GM18499 (cell line): ENCODE results near the gene IER5L.
"Not testable (repeated sequence)": the region's sequence is repeated elsewhere in the genome, so short reads cannot be mapped to it uniquely, and the experiment has no call there.

Experiments
- ATAC-seq: cut with Tn5 transposase; IDR thresholded peaks from one replicate; pipeline ENCODE4 v1.9.1; 2021; ENCODE audit warnings: moderate number of reproducible peaks; ENCODE audit not compliant: insufficient read depth, unreplicated experiment

Gene IER5L

DNA sequence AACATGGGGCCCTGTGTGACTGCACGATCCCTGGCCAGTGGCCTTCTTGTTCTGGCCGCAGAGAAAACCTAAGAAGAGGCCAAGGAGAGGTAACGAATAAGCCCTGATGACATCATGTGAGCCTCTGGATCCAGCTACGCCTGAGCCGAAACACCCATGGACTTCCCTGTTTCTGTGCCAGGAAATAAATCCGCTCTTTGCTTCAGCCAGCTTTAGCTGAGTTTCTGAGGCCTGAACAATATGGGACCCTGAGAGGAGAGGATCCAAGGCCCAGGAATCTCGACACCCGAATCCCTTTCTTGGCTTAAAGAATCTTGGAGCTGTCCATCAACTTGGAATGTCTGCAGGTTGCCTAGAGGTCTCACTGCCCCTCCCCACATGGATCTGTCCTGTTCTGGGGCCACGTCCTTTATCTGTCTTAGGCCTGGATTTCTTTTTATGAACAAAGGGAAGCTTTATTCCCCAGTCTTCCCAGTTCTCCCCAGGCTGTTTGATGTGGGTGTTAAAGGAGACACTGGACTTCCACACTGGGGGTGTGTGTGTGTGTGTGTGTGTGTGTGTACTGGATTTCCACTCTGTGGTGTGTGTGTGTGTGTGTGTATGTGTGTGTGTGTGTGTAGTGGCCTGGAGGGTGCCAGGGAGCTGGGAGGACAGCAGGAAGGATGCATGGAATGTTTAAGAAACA is 13.7 kb downstream of the IER5L start:
- ATAC-seq = no peak

DNA sequence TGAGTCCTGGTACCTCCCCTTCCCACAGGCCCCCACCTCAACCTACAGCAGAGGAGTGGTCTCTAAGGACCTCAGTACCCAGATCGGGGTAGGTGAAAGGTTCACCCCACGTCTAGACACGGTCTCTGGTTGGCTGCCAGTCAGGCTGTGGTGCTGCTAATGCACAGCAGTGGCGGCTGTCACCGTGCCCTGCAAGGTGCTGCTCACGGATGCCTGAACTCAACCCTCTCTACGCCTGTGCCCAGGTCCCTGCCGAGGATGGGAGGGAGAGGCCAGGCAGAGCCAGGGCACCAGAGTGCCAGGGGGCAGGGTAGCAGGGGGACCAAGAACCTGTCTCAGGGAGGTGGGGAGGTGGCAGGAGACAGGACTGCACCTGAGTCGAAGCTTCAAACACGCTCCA is 14.3 kb downstream of the IER5L start:
- ATAC-seq = no peak

DNA sequence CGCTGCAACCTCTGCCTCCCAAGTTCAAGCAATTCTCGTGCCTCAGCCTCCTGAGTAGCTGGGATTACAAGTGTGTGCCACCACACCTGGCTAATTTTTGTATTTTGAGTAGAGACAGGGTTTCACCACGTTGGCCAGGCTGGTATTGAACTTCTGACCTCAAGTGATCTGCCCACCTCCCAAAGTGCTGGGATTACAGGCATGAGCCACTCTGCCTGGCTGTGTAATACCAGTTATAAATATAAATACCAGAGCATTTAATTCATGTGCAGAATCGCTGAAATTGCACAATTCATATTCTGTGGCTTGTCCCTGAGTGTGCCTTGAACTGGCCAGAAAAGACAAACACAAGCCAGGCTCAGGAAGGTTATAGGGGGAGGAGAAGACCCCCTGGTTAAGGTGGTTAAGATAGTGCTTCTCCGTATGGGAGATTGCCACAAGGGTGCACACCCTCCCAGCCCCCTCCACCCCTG is 14.8 kb downstream of the IER5L start:
- not testable (repeated sequence) for ATAC-seq

DNA sequence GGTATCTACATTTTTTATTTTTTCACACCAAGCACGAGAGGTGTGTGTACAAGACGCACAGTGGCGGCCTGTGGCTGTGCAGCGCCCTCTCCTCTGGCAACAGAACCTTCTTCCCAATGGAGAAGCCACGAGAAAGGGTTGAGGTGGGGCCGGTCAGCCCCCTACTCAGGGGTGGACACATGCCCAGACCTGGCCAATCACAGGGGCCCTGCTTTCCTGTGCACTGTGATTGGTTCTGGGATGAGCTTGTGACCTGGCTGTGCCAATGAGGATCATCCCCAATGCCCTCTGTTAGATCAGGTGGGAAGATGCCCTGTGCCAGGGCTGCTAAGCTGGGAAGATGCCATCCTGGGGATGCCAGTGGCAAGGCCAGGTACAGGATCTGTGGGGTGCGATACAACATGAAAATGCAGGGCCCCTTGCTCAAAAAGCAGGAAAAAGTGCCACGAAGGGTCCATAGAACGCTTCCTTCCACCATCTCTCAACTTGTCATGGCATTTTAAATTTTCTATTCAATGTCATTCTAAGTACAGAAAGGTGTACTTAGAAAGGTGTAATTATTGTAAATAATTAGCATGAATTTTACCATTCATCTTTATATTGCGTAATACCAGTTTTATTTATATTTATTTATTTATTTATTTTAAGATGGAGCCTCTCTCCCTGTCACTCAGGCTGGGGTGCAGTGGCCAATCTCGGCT is 15.4 kb downstream of the IER5L start:
- ATAC-seq = no peak

DNA sequence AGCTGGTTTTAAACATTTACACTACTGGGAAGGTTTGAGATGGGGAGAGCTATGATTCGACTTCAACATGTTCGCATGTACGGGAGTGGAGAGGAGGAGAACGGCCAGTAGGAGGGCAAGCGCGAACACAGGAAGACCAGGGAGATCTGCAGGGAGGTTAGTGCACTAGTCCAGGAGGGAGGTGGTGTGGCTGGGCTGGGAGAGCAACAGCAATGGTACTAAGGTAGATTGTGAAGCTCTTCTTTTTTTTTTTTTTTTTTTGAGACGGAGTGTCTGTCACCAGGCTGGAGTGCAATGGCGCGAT is 16.6 kb downstream of the IER5L start:
- no peak for ATAC-seq

DNA sequence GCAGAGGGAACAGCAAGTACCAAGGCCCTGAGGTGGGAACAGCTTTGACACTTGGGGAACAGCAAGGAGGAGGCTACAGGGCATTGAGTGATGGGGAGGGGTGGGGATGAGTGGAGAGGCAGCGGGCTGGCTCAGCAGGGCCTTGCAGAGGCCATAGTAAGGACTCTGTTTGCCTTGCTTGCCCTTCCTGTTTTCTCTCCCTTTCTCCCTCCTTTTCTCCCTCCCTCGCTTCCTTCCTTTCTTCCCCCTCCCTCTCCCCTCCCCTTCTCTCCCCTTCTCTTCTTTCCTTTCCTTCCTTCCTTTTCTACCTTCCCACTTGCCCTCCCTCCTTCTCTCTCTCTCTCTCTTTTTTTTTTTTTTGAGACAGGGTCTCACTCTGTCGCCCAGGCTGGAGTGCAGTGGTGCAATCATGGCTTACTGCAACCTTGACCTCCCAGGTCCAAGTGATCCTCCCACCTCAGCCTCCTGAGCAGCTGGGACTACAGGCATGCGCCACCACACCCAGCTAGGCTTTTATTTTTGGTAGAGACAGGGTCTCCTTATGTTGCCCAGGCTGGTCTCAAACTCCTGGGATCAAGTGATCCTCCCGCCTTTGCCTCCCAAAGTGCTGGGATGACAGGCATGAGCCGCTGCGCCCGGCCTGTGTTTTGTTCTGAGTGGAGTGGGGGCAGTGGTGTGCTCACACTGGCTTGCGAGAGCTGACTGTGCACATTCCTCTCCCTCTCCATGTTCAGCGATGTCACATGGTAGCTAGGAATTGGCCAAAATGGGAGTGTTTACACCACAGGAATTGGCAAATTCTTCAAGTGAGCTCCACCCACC is 17.1 kb downstream of the IER5L start:
- no peak for ATAC-seq

DNA sequence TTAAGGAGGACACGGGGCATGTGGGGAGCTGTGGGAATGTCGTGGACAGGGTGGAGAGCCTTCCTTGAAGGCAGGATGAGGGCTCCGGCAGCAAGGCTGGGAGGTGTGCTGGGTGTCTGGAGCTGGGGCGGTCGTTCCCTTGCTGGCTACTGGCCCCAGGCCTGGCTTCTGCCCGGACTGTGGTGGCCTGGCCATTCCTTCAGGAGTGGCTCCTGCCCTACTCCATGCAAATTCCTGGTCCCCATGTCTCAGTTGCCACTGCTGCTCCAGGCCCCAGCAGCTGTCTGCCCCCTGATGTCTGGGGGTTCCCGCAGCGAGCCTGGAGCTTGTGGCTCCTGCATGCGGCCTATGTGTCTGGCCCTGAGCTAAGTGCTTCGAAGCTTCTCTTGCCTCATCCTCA is 21.9 kb downstream of the IER5L start:
- ATAC-seq = no peak

DNA sequence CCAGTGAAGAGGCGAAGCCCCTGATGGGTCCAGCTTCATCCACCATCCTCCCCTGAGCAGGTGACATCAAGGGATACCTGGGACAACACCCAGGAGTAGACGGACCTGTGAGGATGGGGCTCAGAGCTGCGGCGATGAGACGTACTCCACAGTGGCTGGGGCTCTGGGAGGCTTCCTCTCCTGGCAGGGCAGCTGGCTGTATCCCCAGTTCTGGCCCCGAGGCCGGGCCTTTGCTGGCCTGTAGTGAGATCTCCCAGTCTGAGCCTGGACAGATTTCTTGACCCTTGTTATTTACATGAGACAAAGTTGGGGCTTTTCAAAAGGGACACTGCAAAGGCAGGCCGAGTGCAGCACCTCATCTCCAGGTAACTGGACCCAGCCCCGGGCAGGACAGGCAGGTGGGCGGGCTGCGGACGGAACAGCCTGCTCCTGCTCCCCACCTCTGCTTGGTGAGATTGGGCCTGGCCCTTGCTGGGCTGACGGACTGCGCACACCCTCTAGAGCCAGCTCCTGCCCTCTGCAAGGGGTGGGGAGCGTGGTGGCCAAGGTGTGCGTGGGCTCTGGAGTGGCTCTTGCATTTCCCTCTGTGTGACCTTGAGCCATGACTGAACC is 23.1 kb downstream of the IER5L start:
- ATAC-seq = no peak

DNA sequence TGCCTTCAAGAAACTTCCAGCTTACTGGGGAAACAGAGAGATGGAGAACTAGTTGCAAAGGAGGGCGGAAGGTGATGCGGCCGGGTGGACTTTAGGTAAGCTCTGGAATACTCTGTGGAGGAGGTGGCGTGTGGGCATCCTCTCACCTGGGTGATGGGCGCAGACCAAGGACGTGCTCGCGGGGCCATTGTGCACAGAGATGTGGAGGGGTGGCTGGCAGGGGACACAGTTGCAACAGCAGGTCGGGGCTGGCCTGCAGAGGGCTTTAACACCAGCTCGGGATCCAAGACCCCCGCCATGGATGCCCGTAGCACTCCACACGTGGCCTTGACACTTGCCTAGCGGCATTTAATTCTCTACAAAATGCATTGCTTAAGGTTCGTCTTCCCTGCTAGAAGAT is 26.6 kb downstream of the IER5L start:
- no peak for ATAC-seq

DNA sequence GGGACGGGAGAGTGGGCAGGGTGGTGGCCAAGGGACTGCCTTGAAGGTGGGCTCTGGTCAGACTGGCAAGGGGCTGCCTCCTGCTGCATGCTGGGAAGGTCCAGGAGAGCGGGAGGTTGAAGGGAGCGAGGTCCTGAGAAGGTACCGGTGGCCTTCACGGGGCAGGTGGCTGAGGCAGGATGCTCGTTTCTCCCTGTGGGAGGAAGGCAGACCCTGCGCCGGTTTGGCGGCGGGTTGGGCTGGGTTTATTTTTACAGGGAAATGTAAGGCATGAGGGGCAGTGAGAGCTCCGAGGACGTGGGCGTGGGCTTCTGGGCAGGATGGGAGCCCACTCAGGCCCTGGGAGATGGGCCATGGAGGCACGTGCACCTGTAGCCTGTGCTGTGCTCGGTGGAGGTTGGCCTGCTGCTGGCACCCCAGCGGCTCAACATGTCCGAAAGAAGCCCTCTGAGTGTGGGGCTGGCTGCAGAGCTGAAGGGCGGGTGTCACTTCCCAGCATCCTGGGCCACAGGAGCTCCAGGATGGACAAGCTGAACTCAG is 27.3 kb downstream of the IER5L start:
- no peak for ATAC-seq

DNA sequence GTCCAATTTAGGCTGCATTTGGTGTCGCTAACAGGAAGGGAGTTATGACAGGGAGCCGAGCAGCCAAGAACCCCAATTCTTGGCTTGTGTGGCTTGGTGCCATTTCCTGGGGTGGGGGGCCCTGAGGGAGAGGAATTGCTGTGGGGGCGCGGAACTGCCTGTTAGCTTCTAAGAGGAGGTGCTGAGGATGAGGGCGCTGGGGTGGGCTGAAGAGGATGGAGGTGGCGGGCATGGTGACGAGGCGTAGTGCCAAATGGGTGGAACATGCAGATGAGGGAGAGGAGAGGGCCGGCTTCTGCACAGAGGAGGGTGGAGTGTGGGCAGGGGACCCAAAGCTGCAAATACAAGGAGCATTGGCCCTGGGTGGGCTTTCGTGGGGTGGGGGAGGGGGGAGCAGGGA is 27.9 kb downstream of the IER5L start:
- no peak for ATAC-seq

DNA sequence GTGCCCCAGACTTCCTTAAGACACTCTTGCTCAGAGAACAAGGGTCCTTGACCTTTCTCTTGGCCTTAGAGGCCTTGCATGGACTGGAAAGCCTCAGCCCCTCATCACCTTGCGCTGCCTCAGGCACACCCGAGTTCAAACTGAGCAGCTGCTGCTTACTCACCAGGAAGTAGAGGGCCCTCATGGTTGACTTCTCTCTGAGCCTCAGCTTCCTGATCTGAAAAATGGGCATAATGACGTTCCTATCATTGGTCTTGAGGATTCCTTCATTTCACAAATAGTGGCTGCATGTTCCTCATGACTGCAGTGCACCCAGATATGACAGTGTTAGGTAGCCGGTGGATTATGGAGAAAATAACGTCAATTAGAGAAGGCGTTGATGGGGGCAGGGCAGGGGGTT is 28.6 kb downstream of the IER5L start:
- ATAC-seq = no peak

DNA sequence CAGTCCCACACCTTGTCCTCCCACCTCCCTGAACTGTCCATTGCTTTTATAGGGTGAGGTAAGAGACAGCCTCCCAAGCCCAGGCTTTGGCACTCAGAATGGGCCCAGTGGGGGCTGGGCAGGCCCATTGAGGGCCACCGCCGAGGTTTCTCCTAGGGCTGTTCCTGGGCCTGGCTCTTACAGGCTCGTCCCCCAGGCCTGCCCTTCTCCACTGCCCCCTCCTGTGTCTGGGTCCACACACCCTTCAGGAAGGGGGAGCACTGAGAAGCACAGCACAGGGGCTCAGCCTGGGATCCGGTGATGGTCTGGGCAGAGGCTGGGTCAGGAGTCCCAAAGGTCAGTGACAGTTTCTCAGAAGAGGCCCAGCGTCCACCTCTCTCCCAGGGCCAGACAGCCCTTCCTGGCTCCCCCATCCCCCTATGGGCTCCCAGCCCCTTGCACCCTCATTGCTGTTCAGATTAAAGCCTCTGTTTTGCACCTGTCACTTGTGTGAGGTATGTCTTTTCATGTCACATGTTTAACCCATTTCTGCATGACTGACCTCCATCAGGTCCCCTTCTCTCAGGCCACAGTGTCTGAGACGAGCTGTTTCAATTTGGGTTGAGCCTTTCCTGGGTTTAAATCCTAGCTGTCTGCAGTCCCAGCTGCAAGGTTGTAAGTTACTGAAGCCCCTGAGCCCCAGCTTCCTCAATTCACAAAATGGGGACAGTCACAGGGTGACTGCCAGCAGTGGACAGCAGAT is 29.4 kb downstream of the IER5L start:
- no peak for ATAC-seq

DNA sequence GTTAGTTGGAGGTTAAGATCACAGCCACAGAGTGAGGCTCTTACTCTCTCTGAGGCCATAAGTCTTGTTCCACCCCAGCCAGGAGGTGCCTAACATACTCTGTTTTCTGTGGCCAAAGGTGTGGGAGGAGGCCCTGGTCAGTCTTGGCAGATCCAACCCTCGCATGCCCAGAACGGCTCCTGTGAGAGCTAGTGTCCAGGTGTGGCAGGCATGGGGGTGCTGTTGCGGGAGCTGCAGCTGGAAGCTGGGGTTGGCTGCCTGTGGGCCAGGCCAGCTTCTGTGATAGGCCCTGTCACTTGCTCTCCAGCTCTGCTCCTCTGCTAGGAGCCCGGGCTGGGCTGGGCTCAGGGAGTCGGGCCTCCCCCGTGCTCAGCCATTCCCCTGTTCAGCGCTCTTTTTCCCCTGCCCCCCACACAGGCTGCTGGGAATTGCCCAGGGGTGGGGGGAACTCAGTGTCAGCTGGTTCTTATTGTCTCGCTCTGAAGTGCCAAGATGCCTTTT is 31.6 kb downstream of the IER5L start:
- no peak for ATAC-seq

DNA sequence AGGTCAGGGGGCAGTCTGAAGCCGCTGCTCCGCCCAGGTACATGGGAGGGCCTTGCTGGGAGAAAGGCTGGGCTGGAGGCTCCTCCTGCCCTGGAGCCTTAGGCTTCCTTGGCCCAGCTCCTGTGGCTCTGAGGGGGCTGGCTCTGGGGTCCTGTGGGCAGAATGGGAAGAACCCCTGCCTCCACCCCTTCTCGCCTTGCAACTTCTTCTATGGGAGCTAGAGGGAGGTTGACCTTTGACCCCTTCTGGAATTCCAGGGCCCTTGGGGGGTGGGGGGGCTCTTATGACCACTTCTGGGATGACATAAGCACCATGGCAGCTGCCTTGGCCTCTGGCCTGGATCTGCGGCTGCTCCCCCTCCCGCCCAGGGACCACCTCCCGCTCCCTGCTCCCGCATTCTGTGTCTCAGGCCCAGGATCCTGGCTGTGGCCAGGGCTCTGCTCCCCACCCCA is 32.2 kb downstream of the IER5L start:
- no peak for ATAC-seq

DNA sequence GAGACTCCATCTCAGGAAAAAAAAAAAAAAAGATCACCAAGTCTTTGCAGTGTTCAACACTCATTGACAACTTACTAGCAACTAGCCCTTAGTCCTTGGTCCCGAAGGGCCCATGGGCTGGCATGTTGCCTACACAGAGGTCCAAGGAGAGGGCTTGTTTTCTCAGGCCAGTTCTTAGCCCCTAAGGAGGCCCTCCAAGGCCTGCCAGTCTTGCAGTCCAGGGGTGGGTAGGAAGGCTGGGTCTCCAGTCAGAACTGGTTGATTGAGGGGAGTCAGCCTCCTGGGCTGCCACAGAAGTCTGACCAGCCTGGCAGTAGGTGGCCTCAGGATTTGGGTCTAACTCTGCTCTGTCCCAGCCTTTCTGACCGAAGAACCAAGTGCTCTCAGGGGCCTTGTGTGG is 32.7 kb downstream of the IER5L start:
- ATAC-seq = no peak

DNA sequence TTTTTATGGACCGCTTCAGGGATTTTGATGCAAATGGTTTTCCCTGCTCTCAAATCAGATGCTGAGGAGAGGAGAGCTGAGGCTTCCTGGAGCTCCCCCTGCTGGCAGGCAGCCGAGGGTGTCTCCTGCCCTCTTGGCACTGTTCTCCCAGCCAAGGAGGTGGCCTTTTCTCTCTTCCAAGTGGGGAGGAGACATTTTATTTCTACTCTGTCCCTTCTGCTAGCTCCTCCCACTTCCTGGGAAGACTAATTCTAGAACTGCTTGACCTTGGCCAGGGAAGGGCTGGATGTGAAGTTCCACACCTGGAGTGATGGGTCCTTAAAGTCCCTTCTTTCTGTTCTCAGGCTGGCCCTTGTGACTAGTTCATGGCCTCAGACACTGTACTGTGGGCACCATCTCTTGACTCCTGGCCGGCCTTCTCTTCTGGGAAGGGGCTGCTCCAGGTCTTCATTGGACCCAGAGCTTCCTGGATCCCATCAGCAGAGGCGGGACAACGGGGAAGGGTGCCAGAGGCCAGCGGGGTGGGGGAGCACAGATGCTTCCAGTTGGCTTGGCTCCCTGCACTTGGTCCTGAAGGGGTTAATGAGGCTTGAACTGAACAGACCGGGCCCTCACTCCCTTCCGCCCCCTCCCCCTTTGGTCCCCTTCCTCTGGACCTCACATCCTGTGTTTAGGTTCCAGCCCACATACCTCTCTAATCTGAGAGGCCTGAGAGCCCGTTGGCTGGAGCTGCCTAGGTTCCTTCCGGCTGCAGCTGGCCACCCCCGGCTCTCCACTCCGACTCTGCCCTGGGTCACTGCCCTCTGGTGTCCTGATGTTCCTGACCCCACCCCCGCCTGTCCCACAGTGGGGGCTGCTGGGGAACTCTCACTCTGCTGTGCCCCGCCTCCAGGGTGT is 34.8 kb downstream of the IER5L start:
- ATAC-seq = no peak

DNA sequence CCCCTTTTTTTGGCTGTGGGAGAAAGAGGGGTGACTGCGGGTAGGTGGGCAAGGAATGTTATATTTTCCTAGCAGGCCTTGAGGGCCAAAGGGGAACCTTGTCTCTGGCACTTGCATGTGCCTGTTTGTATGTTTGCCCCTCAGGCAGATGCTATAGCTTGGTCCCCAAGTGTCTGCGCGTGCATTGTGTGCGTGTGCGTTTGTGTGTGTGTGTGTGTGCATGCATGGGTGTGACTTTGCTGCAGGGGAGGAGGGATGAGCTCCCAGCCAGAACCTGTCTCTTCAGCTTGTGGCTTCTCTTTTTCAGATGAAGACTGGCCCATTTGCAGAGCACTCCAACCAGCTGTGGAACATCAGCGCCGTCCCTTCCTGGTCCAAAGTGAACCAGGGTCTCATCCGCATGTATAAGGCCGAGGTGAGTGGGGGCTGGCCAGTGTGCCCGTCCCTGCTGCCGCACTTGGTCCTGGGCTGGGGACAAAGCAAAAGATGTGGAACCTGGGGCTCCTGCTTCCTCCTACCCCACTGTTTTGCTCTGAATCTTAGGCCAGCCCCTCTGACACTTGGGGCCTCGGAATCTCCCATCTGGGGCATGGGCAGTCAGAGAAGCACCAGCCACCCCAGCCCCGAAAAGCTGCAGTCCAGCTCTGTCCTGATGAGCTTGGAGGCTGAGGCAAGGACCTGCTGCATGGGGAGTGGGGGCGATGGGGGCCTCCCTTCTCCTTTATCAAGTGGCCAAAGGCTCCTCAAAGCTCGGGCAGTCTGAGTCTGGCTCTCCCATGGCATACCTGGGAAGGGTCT is 35.7 kb downstream of the IER5L start:
- no peak for ATAC-seq
